HG03469 (cell line): ENCODE data around the gene SFI1.
"Not testable (repeated sequence)": the region's sequence is repeated elsewhere in the genome, so short reads cannot be mapped to it uniquely, and the experiment has no call there.

ENCODE experiments used
- ATAC-seq: cut with Tn5 transposase; IDR thresholded peaks from one replicate; pipeline ENCODE4 v1.9.1; 2021; ENCODE audit warnings: mild to moderate bottlenecking, moderate library complexity, moderate number of reproducible peaks; ENCODE audit not compliant: unreplicated experiment

The SFI1 gene

DNA sequence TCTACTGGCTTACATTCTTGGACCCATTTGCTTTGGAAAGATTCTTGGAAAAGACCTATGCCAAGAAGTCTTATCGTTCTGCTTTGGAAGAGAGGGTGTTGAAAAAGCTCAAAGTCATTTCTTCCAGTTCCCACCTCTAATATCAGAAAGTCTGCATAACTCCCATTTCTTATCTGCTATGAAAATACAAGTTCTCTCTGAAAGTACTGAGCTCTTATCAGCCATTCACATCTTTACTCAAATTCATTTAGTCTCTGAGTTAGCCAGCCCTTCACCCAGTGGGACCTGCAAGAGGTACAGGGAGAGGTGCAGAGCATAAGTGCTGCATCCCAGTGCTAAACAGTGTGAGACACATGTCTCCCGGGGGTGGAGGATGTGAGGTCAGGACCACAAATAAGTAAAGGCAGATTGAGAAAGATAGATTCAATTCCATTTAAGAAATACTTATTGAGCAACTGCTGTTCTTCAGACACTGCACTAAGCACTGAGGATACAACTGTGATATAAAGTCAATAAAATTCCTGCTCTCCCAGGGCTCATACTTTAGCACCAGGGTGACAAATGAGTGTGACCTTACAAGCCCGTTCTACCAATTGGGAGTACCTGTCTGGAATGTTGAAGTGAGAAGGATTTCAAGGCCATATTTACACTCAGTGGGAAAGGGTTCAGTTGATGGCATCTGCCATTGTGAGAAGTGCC is 89.0 kb downstream of the SFI1 start:
- no peak for ATAC-seq

DNA sequence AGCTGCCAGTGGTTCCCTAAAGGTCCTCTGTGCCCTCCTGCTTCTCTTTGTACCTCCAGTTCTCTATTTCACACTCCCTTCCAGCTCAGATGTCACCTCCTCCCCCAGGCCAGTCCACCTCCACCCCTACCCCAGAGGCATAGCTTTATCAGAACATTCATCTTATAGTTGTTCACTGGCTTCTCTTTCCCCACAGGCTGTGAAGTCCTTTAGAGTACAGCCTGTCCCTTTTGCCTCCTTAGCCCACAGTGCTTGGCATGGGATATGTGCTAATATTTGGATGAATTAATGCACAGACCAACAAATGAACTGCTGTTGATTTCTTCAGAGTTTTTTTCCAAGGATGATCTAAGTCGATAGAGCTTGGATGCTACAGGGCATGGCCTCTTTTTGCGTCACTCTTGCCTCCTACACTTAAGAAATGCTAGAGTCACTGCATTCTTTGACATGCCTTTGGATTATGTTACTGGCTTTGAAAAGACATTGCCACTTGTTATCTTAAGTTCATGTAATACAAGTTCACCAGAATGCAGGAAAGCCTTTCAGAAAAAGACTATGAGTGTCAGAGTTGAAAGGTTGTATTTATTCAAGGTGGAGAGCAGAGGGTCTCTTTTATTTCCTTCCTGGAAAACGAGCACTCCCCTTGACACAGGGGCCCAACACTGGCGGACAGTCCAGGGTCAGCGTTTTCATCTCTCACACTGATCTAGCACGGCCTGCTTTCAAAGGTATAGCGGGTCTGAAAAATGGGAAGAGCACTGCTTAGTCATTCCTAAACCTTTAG is 90.0 kb downstream of the SFI1 start:
- no peak for ATAC-seq

DNA sequence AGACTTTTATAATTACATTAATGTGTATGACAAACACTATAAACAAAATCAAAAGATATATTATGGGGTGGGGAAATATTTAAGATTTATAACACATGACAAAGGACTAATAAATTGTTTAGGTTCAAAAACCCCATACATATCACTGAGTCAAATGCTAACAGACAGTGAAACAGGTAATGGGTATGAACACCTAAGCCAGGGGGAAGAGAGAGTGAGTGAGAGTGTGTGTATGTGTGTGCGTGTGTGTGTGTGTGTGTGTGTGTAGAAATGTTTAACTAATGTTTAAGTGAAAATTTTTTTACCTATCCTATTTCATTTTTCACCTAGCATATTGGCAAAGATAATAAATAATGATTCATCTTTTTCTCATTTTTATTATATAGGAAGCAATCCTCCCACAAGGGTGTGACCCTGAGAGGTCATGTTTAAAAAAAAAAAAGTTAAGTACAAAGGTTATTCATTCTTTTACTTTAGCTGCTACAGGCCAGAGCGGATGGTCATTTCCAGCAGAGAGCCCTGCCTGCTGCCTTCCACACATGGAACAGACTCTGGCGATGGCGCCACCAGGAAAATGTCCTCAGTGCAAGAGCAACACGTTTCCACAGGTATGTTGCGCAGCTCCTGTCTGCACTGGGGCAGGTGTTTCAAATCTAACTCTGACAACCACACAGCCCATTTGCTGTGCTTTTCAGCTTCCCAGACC is 92.8 kb downstream of the SFI1 start:
- no peak for ATAC-seq

GRCh38 chr22:31590161-31590560 is 93.8 kb downstream of the SFI1 start:
- ATAC-seq, result not testable (repeated sequence)

DNA sequence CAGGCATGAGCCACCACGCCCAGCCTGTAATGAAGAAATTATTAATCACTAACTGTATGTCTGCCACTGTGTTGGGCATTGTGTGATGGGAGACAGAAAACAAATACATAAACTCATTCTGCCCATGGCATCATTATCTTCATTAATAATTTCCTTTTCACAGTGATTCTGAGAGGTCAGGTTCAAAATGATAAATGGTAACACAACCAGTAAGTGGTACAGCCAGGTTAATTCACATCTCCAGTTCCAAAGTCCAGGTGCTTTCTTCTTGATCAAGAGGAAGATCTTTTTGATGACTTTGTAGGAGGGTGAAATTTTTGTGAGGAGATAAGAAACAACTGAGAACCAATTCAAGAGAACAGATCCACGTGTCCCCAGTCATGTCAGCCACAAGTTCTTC is 98.9 kb downstream of the SFI1 start:
- ATAC-seq, result no peak

DNA sequence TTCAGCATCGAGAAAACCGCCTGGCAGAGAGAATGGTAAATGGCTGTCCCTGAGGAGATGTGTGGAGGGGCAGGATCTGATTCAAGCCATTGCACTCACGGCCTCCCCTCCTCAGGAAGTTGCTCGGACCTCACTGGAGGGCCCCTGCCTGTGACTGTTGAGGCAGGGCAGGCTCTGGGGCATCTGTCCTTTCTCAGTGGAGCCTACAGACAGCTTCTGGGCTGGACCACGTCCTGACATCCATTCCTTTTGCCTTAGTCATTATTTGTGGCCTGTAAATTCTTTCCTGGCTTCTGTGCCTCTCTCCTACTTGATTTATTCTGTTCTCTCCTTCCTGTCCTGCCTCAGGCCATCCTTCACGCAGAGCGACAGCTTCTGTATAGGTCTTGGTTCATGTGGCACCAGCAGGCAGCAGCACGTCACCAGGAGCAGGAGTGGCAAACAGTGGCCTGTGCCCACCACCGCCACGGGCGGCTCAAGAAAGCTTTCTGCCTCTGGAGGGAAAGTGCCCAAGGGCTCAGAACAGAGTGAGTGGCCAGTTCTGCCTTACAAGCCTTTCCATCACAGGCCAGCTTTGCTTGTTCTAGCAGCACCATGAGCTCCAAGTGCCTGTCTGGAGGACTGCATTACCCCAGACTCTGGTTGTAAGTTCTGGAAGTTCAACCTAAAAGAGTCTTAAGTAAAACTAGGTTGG is 106.1 kb downstream of the SFI1 start:
- no peak for ATAC-seq

DNA sequence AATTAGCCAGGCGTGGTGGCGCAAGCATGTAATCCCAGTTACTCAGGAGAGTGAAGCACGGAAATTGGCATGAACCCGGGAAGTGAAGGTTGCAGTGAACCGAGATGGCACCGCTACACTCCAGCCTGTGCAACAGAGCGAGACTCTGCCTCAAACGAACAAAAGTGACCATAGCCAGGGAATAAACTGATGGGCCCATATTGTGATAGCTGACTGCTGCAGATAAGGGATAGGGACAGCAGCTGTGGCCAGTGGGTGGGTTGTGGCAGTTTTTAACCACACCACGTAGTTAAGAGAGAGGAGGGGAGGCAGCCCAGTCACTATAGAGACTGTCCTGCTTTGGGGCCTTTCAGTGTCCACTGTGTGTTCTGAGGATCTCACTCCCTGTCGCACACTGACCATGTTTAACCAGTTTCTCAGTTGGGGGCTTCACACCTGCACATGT is 106.8 kb downstream of the SFI1 start:
- ATAC-seq, result no peak

DNA sequence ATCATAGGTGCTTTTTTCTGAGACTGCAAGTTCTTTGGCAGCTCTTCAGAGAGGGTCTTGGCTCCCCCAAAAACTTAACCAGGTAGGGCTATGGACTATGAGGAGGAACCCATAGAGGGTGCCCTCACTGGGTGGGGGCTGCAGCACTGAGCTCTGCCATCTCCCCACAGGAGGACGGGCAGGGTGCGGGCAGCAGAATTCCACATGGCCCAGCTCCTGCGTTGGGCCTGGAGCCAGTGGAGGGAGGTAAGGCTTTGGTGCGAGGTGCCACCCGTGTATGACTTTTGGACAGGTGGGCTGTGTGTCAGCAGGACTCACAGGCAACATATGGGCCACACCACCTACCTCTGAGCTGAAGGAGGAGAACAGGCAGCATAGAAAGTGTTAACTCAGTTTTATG is 107.2 kb downstream of the SFI1 start:
- ATAC-seq, result no peak

- ATAC-seq, result no peak
Measured at GRCh38 chr22:31604137-31604705, 107.9 kb downstream of the SFI1 start.

GRCh38 chr22:31604746-31605705 is 108.7 kb downstream of the SFI1 start:
- no peak for ATAC-seq

DNA sequence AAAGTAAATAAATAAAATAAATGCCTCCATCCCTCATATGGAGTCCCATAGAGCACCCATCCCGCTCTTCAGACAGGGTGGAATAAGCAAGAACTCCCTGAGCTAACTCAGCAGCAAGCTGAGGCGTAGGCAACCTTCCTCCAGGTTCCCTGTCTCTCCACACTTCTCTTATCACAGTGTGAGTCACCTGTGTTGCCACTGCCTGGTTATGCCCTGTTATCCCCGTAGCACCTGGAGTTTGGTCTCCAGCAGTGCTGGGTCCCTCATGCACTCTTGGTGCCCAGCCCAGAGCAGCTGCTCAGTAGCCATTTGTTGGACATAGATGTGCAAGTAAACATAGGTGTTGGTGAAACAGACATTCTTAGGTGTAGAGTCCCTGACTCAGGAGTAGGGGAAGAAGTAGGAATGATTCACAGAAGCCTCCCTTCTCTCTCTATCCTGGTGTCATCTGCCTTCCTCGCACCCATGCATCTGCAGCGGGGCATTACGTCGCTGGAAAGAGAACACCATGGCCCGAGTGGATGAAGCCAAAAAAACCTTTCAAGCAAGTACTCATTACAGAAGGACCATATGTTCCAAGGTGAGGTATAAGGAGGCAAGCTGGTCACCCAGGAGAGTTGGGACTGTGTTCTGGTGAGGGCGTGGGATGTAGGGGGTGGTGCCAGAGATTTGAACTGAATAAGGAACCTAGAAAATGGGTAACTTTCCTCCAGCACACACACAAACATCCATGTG is 109.7 kb downstream of the SFI1 start:
- no peak for ATAC-seq

DNA sequence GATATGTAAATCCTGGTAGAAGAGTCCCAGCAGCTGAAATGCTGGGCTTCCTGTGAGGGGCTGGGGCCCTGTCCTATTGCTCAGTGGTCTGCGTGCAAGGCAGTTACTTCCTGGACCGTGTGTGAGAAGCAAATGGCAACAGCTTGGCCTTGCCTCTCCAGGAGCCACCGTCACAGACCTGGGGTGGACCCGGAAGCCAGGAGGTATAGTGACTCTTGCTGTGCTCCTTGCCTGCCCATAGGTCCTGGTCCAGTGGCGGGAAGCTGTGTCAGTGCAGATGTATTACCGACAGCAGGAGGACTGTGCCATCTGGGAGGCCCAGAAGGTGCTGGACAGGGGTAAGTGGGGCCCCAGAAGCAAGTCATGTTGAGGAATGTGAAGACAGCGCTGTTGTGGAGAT is 111.4 kb downstream of the SFI1 start:
- no peak for ATAC-seq

- no peak for ATAC-seq
Measured at GRCh38 chr22:31609716-31610115, 113.4 kb downstream of the SFI1 start.

DNA sequence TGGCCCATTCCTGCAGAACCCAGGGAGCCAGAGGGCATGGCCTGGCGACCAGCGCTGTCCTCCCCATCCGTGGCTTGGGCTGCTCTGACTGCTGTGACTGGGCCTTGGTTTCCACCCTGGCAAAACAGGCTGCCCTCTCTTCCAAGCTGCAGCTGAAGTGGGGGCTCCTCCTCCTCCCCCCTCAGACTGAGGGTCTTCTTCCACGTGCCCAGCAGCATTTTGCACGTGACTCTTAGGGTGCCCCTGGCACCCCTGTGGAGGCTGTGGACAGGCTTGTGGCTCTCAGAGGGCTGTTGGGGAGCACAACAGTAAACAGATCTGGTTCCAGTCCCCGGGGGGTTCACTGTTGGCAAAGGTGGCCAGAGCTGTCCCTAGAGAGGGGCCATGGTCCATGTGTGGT is 114.3 kb downstream of the SFI1 start:
- no peak for ATAC-seq

- ATAC-seq, result no peak
Measured at GRCh38 chr22:31611061-31611760, 114.9 kb downstream of the SFI1 start.

- ATAC-seq, result no peak
Measured at GRCh38 chr22:31612891-31613285, 116.6 kb downstream of the SFI1 start.

GRCh38 chr22:31613286-31613903 is 117.1 kb downstream of the SFI1 start:
- ATAC-seq, result no peak

DNA sequence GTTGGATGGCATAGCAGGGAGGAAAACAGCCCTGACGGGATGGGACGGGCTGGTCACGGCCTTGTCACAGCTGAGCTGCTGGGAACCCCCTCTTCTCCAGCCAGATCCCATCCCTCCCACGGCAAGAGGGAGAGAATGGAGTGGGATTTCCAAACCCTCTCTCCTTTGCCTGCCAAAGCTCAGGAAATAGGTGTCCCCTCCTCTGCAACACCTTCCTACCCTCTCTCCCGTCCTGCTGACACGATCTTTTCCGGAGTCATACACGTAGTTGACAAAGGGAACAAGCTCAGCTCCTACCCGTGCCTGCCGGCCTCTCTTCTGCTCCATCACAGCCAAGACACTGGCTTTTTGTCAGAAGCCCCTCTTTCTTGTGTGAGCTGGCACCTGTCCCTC is 117.6 kb downstream of the SFI1 start:
- no peak for ATAC-seq
